ENCODE results near the gene FILIP1L.
A peak's percentile ranks its signal among the peaks of the same experiment; 100 is the strongest.

The FILIP1L gene

DNA sequence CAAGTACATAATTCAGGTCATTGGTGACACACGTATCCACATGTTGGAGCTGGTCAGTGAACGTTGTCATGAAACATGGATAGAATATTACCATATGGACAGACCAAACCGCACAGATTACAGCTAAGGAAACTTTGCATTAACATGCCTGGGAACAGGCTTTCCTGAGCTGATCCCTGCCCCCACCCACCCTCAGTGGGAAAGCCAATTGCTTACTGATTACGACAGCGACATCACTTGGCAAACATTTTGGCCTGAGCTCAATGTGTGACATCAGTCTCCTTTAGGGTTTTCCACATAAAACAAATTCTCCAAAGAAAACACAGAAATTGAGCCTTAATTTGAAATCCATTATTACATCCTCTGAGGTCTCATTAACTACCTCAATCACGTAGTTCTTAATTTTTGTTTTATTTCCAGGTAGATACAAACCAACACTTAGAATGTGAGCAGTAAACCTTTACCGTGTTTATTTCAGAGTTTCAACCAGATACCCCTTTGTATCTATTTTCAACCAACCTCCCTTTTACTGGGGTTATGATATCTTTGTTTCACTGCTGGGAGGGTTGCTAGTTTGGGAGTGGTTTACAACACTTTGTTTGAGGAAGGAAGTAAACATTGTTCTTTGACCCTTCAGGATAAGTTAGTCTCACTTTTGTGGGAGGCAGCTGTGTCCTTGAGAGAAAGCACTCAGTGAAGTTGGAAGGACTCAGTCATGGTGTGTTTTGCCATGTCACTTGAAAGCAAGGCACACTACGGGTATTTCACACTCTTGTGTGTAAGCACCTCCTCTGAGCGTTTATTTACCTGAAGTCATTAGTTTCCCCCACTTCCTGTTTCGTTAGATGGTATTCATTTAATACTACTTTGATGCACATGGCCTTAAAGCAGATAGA lies 193.6 kb downstream of the FILIP1L start:
- H3K27me3 ChIP-seq (ENCODE audit: control insufficient read depth, insufficient read depth, low read length) = no peaks in the 10 kb centered on the region
- H3K9ac ChIP-seq (ENCODE audit: low read depth, low read length) = no peak overlapping the region
- no peaks in the 10 kb centered on the region for H3K9me3 ChIP-seq (replicated peaks; ENCODE audit: low read length)

DNA sequence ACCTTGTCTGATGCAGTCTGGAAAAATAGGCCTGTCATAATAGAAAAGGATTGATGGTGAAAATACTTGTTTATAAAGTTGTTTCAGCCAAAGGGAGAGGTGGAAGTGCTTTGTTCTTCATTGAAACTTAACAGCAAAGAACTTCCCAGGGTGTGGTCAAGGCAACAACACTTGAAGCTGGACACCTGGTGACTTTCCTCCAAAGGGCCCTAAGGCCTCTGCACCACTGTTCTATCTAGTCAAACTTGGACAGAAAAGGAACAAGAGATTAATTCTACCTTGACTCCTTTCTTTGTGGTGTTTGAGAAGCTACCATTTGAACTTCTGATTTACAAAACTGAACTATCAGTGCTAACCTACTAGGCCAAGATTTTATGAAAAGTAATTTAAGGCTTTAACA lies 194.6 kb downstream of the FILIP1L start:
- Histone ChIP-seq H3K9me3 (replicated peaks; ENCODE audit: low read length) (no peaks in the 10 kb centered on the region), H3K4me3 (ENCODE audit: low read length) (no peak overlapping the region), H3K36me3 (ENCODE audit: insufficient read depth, low read length) (no peaks in the 10 kb centered on the region), H3K9ac (ENCODE audit: low read depth, low read length) (no peak overlapping the region), H3K27me3 (ENCODE audit: control insufficient read depth, insufficient read depth, low read length) (no peaks in the 10 kb centered on the region), H3K4me1 (ENCODE audit: control insufficient read depth, insufficient read depth, low read length) (peaks cover 36% of the 10 kb centered on the region), H3K4me2 (ENCODE audit: low read length) (no peak overlapping the region)

More for the DNA sequence above, 193.6 kb downstream of the FILIP1L start:
- Histone ChIP-seq H3K36me3 (ENCODE audit: insufficient read depth, low read length) (no peaks in the 10 kb centered on the region), H3K4me1 (ENCODE audit: control insufficient read depth, insufficient read depth, low read length) (peaks cover 41% of the 10 kb centered on the region), H3K4me2 (ENCODE audit: low read length) (no peak overlapping the region), H3K4me3 (ENCODE audit: low read length) (no peak overlapping the region)

DNA sequence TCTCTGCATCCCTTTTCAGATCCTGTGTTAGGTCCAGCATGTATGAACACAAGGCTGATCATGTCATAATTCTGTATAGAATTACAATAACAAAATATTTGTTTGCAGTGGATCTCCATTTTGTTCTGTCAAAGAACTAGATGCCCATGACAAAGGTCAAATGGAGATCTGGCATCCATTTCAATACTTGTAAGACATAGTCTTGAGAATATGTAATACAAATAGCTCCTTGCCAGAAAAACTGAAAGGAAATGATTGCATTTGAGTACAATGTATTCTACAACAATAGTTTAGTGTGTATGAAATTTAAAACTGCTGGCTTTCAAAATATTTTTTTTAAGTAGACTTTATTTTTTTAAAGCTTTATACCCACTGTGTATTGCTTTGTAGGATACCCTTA lies 195.6 kb downstream of the FILIP1L start:
- no peak overlapping the region for H3K4me2 ChIP-seq (ENCODE audit: low read length)
- H3K9ac ChIP-seq (ENCODE audit: low read depth, low read length) = no peak overlapping the region

DNA sequence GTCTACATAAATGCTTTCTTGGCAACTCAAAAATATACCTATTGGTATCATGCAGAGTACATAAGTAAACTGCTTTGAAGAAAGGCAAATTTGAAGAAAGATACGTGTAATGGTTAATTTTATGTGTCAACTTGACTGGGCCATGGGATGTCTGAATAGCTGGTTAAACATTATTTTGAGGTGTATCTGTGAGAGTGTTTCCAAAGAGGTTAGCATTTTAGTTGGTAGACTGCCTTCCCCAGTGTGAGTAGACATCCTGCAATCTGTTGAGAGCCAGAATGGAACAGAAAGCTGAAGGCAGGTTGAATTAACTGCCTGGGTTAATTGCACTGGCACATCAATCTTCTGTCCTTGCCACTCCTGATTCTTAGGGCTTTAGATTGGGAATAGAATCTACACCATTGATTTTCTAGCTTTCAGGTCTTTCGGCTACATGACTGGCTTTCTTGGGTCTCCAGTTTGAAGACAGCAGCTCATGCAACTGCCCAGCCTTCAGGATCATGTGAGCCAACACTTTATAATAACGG lies 198.3 kb downstream of the FILIP1L start:
- Histone ChIP-seq H3K9ac (ENCODE audit: low read depth, low read length) (no peak overlapping the region), H3K9me3 (replicated peaks; ENCODE audit: low read length) (no peaks in the 10 kb centered on the region), H3K4me1 (ENCODE audit: control insufficient read depth, insufficient read depth, low read length) (peaks cover 22% of the 10 kb centered on the region), H3K27me3 (ENCODE audit: control insufficient read depth, insufficient read depth, low read length) (no peaks in the 10 kb centered on the region), H3K4me2 (ENCODE audit: low read length) (no peak overlapping the region), H3K4me3 (ENCODE audit: low read length) (no peak overlapping the region), H3K36me3 (ENCODE audit: insufficient read depth, low read length) (no peaks in the 10 kb centered on the region)

More for the DNA sequence above, 195.6 kb downstream of the FILIP1L start:
- H3K27me3 ChIP-seq (ENCODE audit: control insufficient read depth, insufficient read depth, low read length) = no peaks in the 10 kb centered on the region
- no peak overlapping the region for H3K4me3 ChIP-seq (ENCODE audit: low read length)
- peaks cover 36% of the 10 kb centered on the region for H3K4me1 ChIP-seq (ENCODE audit: control insufficient read depth, insufficient read depth, low read length)
- no peaks in the 10 kb centered on the region for H3K9me3 ChIP-seq (replicated peaks; ENCODE audit: low read length)
- H3K36me3 ChIP-seq (ENCODE audit: insufficient read depth, low read length) = no peaks in the 10 kb centered on the region

DNA sequence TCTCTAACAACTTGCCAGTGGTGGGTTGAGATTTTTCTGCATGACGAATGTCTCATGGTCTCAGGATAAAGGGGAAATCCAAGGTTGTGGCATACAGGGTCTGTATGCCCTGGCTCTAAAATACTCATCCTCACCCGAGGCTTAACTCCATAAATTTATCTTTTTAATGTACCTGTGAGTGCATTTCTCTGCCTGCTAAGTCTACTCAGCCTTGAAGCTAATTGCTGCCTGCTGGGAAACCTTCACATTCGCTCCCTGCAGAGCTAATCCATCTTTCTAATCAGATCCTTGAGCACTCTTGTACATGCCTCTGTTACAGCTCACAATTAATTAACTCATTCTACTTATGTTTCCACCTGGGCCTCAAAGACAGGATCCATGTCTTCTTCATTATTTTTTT lies 202.9 kb downstream of the FILIP1L start:
- H3K36me3 ChIP-seq (ENCODE audit: insufficient read depth, low read length) = no peaks in the 10 kb centered on the region
- peaks cover 13% of the 10 kb centered on the region for H3K4me1 ChIP-seq (ENCODE audit: control insufficient read depth, insufficient read depth, low read length)
- no peaks in the 10 kb centered on the region for H3K27me3 ChIP-seq (ENCODE audit: control insufficient read depth, insufficient read depth, low read length)
- no peaks in the 10 kb centered on the region for H3K9me3 ChIP-seq (replicated peaks; ENCODE audit: low read length)
- no peak overlapping the region for H3K9ac ChIP-seq (ENCODE audit: low read depth, low read length)
- no peak overlapping the region for H3K4me3 ChIP-seq (ENCODE audit: low read length)
- H3K4me2 ChIP-seq (ENCODE audit: low read length) = no peak overlapping the region

DNA sequence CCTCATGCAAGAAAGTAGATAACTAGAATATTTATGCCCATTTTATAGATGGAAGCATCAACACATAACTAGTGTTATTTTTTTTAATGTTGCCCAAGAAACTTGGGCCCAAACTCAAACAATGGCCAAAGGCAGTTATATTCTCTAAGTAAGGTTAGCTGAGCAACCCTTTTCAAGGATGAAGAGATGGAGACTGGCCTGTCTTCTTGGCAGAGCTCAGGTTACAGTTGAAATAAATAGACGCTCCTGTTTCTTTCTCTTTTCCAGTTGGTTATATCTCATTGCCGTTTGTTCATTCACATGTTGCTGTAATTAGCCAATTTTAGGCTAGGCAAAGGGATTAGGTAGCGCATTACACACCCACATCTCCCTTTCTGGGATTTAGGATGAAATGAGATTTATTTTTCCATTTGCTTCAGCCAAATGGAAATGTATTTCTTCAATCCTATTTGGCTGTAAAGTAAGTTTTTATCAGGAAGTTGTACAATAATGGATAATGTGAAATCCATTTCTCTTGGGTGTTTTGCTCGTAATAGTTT lies 203.5 kb downstream of the FILIP1L start:
- H3K36me3 ChIP-seq (ENCODE audit: insufficient read depth, low read length) = no peaks in the 10 kb centered on the region
- H3K4me1 ChIP-seq (ENCODE audit: control insufficient read depth, insufficient read depth, low read length) = peaks cover 13% of the 10 kb centered on the region
- H3K4me2 ChIP-seq (ENCODE audit: low read length) = peak overlapping the region; percentile 47
- H3K9me3 ChIP-seq (replicated peaks; ENCODE audit: low read length) = no peaks in the 10 kb centered on the region
- no peak overlapping the region for H3K9ac ChIP-seq (ENCODE audit: low read depth, low read length)
- H3K27me3 ChIP-seq (ENCODE audit: control insufficient read depth, insufficient read depth, low read length) = no peaks in the 10 kb centered on the region
- H3K4me3 ChIP-seq (ENCODE audit: low read length) = no peak overlapping the region

DNA sequence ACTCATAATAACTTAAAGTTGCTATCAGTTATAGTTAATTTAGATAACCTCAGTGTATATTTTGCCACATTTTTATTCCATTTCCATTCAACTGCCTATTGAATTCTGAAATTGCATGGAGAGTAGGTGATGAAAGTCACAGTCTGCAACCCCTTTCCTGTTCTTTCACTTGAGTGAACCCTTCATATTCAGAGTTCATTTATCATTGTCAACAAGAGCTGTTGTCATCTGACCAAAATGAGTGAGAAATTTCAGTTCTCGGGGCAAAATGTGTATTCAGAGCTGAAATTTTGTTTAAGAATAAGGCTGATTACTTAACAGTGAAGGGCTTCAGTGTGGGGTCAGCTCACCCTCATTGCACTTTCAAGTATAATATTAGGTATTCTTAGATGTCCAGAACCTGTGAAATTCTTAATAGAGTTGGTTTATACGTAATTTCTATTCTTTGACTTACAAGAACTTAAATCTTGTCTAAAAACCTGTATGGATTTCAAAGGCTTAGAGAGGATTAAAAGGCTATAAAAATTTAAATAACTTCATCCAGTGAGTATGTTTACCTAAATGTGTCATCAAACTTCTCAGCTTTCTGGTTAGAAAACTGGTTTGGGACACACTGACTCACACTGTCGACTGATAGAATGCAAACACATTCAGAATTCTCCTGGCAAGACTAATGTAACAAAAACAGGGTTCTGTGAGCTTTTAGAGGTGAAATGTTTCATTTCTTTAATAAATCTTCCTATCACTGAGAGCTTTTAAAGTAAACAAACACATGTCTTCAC lies 204.4 kb downstream of the FILIP1L start:
- no peak overlapping the region for H3K4me3 ChIP-seq (ENCODE audit: low read length)
- H3K9ac ChIP-seq (ENCODE audit: low read depth, low read length) = no peak overlapping the region
- no peaks in the 10 kb centered on the region for H3K27me3 ChIP-seq (ENCODE audit: control insufficient read depth, insufficient read depth, low read length)
- no peaks in the 10 kb centered on the region for H3K36me3 ChIP-seq (ENCODE audit: insufficient read depth, low read length)
- peak overlapping the region; percentile 47 for H3K4me2 ChIP-seq (ENCODE audit: low read length)
- H3K9me3 ChIP-seq (replicated peaks; ENCODE audit: low read length) = no peaks in the 10 kb centered on the region
- peaks cover 13% of the 10 kb centered on the region for H3K4me1 ChIP-seq (ENCODE audit: control insufficient read depth, insufficient read depth, low read length)

DNA sequence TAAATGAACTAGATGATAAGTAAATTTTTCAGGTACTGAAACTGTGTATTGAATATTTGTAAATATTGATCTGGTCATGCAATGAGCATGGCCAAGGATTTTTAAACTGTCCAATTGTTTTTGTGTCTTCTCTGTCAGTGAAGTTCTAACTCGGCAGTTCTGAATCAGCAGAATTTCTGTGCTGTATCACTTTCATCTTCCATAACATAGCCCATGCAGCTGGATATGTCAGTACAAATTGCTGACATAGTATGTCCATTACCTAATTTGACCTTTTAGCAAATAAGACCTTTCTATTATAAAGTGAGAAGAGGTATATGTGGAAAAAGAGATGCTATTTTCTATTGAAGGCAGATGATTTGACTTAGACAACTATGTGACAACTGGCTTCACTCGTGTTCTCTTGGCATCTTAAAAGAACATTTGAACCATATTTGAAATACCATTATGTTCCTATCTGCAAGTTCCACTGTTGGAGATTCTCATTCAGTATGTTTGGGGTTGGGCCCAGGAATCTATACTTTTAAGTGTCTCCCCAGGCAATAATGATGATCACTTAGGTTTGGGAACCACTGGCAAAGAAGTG lies 206.2 kb downstream of the FILIP1L start:
- H3K4me1 ChIP-seq (ENCODE audit: control insufficient read depth, insufficient read depth, low read length) = peaks cover 13% of the 10 kb centered on the region
- H3K4me3 ChIP-seq (ENCODE audit: low read length) = no peak overlapping the region
- no peaks in the 10 kb centered on the region for H3K27me3 ChIP-seq (ENCODE audit: control insufficient read depth, insufficient read depth, low read length)
- no peaks in the 10 kb centered on the region for H3K36me3 ChIP-seq (ENCODE audit: insufficient read depth, low read length)
- H3K4me2 ChIP-seq (ENCODE audit: low read length) = no peak overlapping the region
- no peaks in the 10 kb centered on the region for H3K9me3 ChIP-seq (replicated peaks; ENCODE audit: low read length)
- no peak overlapping the region for H3K9ac ChIP-seq (ENCODE audit: low read depth, low read length)

DNA sequence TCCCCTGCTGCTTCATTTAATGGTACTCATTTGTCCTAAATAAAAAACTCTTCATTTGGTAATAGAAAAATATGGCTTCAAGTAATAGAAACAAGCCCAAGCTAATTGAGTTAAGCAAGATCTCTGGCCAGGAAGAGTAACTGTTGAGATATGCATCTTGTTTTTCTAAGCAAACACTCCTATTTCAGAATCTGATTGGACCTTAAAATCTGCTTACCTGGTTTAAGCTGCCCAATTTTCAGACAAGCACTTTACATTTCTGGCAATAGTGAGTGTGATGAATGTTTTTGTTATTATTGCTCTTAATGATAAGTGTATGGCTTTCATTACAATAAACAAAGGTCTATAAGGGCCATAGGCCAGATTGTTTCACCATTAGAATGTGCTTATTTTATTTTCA lies 210.4 kb downstream of the FILIP1L start:
- H3K9me3 ChIP-seq (replicated peaks; ENCODE audit: low read length) = no peaks in the 10 kb centered on the region
- H3K4me3 ChIP-seq (ENCODE audit: low read length) = no peak overlapping the region
- H3K4me2 ChIP-seq (ENCODE audit: low read length) = no peak overlapping the region
- H3K9ac ChIP-seq (ENCODE audit: low read depth, low read length) = no peak overlapping the region
- H3K4me1 ChIP-seq (ENCODE audit: control insufficient read depth, insufficient read depth, low read length) = peaks cover 23% of the 10 kb centered on the region
- no peaks in the 10 kb centered on the region for H3K27me3 ChIP-seq (ENCODE audit: control insufficient read depth, insufficient read depth, low read length)
- no peaks in the 10 kb centered on the region for H3K36me3 ChIP-seq (ENCODE audit: insufficient read depth, low read length)

DNA sequence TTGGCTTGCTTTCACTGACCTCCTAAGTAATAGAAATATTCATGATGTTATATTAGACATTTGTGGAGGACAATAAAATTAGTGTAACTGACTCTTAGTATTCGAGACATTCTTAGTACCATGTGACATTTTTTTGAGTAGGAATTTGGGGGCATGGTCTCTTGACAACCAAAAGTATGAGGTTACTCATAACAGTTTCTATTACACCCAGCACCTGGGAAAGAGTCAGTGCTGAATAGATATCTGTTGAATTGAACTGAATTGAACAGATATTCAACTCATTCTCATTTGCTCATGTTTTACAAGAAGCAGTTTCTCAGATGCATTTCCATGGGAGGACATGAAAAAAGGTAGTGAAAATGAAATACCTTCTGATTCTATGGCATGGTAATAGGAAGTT lies 212.2 kb downstream of the FILIP1L start:
- H3K27me3 ChIP-seq (ENCODE audit: control insufficient read depth, insufficient read depth, low read length) = no peaks in the 10 kb centered on the region
- peaks cover 23% of the 10 kb centered on the region for H3K4me1 ChIP-seq (ENCODE audit: control insufficient read depth, insufficient read depth, low read length)
- peak overlapping the region; percentile 70 for H3K9ac ChIP-seq (ENCODE audit: low read depth, low read length)
- H3K4me3 ChIP-seq (ENCODE audit: low read length) = peak overlapping the region; percentile 37
- H3K4me2 ChIP-seq (ENCODE audit: low read length) = peak overlapping the region; percentile 76
- H3K9me3 ChIP-seq (replicated peaks; ENCODE audit: low read length) = no peaks in the 10 kb centered on the region
- H3K36me3 ChIP-seq (ENCODE audit: insufficient read depth, low read length) = no peaks in the 10 kb centered on the region
